GM19467 (cell line): ENCODE results near the gene XPR1.

ENCODE experiments used
- ATAC-seq: cut with Tn5 transposase; IDR thresholded peaks from one replicate; pipeline ENCODE4 v1.9.1; 2021; ENCODE audit warnings: mild to moderate bottlenecking, moderate library complexity; ENCODE audit not compliant: unreplicated experiment

The XPR1 gene

GRCh38 chr1:180884588-180885300 is 252.9 kb downstream of the XPR1 start:
- no peak for ATAC-seq

GRCh38 chr1:180886338-180886737 is 254.5 kb downstream of the XPR1 start:
- no peak for ATAC-seq

- ATAC-seq = no peak
These were observed 256.0 kb downstream of the XPR1 start for GRCh38 chr1:180887841-180888240.

DNA sequence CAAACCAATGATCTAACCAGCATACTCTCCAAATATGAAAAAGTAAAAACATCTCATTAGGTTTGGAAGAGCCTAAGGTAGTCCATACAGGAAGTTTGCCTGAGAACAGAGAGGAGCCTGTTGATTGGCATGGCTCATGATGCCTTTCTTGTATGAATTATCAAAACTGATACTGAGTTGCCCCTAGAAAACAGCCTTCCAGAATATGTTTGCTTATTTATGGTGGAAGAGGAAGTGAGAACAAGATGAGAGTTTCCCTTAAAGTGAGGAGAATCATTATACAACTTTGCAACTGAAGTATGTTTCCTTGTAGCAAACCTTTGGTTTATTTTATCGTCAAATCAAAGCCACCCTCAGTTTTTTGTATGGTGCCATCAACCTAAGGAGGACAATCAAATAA is 257.0 kb downstream of the XPR1 start:
- no peak for ATAC-seq

GRCh38 chr1:180889325-180889724 is 257.5 kb downstream of the XPR1 start:
- ATAC-seq = no peak

DNA sequence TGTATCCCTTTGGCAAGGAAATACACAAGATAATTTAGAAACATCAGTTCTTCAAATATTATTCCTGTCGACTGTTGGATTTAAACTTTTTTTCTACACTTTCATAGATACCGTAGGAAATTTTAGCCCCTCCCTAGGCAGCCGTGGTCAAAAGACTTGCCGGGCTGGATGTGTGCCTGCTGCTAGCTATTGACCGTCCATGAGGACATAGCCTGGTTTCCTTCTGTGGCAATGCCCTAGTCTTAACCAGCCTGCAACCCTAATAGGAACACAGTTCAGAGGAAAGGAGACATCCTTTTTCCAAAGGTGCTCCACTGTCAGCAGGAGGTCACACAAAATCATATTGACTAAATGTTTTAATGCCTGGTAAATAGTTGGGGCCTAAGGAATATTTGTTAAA is 260.4 kb downstream of the XPR1 start:
- ATAC-seq = no peak

DNA sequence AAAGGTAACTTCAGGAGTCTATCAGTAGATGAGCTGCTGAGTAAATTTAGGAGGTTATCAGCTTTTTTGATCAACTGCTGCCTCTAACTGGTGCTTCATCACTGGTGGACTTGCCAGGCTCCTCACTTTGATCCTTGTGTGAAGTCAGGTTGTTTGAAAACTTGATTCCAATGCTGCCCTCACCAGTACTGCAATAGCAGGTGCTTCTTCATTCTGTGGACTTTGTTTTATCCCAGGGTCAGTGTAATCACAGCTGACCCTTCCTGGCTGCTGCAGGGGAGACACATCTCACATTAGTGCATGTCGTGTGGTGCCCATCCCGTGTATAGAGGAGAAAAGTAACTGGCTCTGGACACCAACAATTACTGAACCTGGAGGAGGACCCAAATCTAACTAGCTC is 260.9 kb downstream of the XPR1 start:
- no peak for ATAC-seq

DNA sequence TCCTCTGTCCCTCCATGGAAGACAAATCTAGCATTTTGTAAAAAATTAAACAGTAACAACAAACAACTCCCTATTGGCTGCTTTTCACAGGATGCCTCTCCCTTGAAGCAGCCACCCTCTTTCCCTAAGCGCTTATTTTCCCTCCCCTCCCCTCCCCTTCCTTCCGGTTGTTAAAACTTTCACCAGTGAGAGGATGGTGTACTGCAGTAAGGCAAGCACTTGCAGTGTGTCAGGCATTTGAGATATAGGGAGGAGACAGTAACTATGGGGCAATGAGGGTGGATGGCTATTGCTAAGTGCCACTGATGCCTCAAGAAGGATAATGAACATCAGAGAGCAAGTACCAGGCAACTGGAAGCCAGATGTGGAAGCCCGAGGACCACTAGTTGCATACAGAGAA is 261.8 kb downstream of the XPR1 start:
- ATAC-seq = no peak

DNA sequence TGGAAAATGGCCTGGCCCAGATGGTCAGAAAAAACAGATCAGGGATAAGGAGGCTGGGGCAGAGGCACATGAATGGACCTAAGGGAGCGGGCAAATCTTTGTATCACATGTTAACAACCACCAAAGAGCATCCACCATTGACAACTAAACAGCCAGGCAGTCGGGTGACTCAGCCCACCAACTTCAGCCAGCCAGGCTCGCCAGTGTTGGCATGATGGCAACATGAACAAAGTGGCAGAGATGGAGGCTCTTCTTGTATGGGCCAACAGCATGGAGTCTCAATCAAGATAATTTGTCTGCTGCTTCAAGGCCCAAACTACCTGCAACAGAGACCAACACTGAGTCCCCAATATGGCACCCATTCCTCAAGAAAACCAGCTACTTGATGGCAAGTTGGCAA is 264.3 kb downstream of the XPR1 start:
- ATAC-seq = no peak

DNA sequence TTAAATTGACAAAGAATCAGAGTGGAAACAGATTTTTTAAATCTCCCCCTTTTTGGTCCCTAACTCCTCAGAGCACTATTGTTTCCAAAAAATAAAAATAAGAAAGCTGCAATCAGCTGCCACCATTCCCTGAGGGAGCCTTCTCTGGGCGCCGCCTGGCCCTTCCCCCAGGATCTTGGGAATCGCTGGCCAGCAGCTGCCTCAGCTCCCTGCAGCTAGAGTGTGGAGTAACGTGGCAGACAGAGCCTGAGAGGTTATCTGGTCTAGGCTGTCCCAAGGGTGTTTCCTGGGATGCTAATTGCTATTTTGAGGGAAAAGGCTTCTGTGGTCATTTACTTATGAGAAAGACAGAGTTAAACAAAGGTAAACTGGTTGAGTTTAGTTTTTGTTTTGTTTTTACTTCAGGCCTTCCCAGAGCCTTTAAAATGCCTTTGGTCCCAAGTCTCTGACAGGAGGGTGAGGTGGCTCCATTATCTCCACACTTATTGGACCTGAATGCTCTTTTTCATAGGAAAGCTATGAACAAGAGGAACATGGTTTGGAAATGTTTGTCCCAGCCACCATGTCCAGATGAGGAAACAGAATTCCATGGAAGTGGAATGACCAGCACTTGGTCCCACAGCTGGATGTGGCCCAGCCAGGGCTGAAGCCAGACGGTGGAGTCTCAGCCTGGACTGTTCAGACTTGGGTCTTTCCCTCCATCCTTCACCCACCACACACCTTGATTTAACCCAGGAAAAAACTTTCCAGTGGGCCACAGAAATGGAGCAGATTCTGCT is 266.8 kb downstream of the XPR1 start:
- ATAC-seq = no peak

- ATAC-seq = no peak
These were observed 267.4 kb downstream of the XPR1 start for GRCh38 chr1:180899262-180899661.

GRCh38 chr1:180901076-180901990 is 269.5 kb downstream of the XPR1 start:
- ATAC-seq = no peak

DNA sequence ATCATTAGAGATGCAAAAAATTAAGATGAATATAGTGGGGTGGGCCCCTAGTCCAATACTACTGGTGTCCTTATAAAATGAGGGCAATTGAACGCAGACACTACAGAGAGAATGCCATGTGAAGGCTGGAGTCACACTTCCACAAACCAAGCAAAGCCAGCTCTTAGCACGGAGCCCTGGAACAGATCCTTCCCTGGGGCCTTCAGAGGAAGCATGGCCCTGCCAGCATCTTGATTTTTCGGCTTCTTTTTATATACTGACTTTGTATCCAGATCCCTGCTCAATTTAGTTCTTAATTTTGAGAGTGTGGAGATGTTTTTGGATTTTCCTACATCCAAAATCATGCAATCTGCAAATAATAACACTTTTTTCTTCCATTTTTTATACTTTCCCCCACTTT is 270.7 kb downstream of the XPR1 start:
- ATAC-seq = no peak

- no peak for ATAC-seq
These were observed 274.1 kb downstream of the XPR1 start for GRCh38 chr1:180905927-180906326.

- no peak for ATAC-seq
These were observed 274.7 kb downstream of the XPR1 start for GRCh38 chr1:180906511-180906910.

DNA sequence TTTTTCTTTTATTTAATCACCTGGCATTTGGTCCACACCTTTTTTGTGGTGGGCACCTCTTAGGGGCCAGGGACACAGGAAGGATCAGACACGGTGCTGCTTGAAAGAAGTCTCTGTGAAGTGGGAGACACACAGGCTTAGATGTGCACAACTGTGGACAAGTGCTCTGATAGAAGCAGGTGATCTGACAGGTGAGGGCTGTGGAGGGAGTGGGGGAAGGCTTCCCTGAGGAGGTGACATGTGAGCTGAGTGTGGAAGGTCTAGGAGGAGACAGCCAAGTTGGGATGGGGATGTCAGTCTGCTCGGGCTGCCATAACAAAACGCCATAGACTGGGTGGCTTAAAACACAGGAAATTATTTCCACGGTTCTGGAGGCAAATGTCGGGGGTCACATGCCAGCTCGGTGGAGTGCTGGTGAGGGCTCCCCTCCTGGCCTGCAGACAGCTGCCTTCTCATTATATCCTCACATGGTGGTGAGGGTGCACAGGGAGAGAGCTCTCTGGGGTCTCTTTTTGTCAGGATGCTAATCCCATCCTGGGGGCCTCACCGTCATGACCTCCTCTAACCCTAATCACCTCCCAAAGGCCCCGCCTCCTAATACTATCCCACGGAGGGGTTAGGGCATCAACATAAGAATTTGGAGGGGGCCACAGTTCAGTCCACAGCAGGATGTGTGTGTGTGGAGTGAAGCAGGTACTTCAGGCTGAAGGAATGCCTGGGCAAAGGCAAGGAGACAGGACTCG is 275.7 kb downstream of the XPR1 start:
- no peak for ATAC-seq

- ATAC-seq = no peak
These were observed 276.4 kb downstream of the XPR1 start for GRCh38 chr1:180908074-180908765.

GRCh38 chr1:180909005-180909414 is 277.2 kb downstream of the XPR1 start:
- peak; percentile 29 for ATAC-seq

- peak; percentile 45 for ATAC-seq
These were observed 277.7 kb downstream of the XPR1 start for GRCh38 chr1:180909462-180909976.

- ATAC-seq = no peak
These were observed 279.9 kb downstream of the XPR1 start for GRCh38 chr1:180911640-180912191.
